HCT116 (cell line): Measurements from ENCODE around the gene ERBB3. TPM values are rescaled to one million over a fixed set of nuclear protein-coding genes. Genes with fewer than 3 reads are reported as not detected.

Experiments
- ATAC-seq: fragments of 200-7000 bp; cut with Tn5 transposase; 2 replicates; pipeline ENCODE4 v1.9.1; 2020; ENCODE audit warnings: mild to moderate bottlenecking, moderate library complexity
- BruUV-seq: library from RNA; stranded (reverse); fragments of 400-500 nt; replicated peaks from 2 replicates; lab custom pipeline; 2021; lab: Mats Ljungman, UMichigan
- CTCF ChIA-PET: fragments of 300-600 bp; sonication (Branson Sonifier 250); formaldehyde crosslinking; loops from one replicate; lab custom pipeline; 2021; ENCODE audit warnings: antibody characterized with exemption; lab: Charles Lee
- POLR2A ChIA-PET: fragments of 300-600, 350-600 bp; sonication (Branson Sonifier 250); formaldehyde crosslinking; loops from one replicate; lab custom pipeline; 2021; ENCODE audit warnings: antibody characterized with exemption; lab: Charles Lee
- RAD21 ChIA-PET, 2 experiments: fragments of 300-600 bp; sonication (Branson Sonifier 250); formaldehyde crosslinking; loops; one replicate each; lab custom pipeline; 2023; ENCODE audit warnings: low total read pairs in 2 of 2; ENCODE audit not compliant: uncharacterized antibody in 2 of 2, unreplicated experiment in 2 of 2, low non-redundant PET in 1 of 2; lab: Charles Lee
- DNase-seq: peaks from one replicate; pipeline ENCODE4 v3.0.0-alpha.2; 2010; ENCODE audit warnings: low read depth, low spot score
- H2AFZ ChIP-seq: fragments of 200-600 bp; shearing (Covaris generic), sonication (generic); 2 replicates; pipeline ENCODE4 v1.6.1; 2017; ENCODE audit warnings: low read depth, mixed run types, mixed read lengths, antibody characterized with exemption, low read length; ENCODE audit not compliant: poor library complexity, severe bottlenecking
- H3K27ac ChIP-seq: 2 replicates; pipeline ENCODE4 v1.5.1; 2012; ENCODE audit warnings: low read depth, low read length
- H3K27me3 ChIP-seq: fragments of 200-600 bp; sonication (generic); 2 replicates; pipeline ENCODE4 v1.6.1; 2016; ENCODE audit warnings: mixed run types, low read length, mixed read lengths; ENCODE audit not compliant: insufficient read depth
- H3K36me3 ChIP-seq, 2 experiments: fragments of 200-500 bp in 1 of 2; fragments of 200-600 bp in 1 of 2; sonication (Bioruptor generic) in 1 of 2; sonication (generic) in 1 of 2; 2 replicates each; pipeline versions ENCODE4 v1.5.1 to v1.6.1; 2014 to 2016; ENCODE audit warnings: low read length in 2 of 2, inconsistent platforms in 1 of 2, mixed read lengths in 1 of 2, mixed run types in 1 of 2; ENCODE audit not compliant: insufficient read depth in 2 of 2, control insufficient read depth in 1 of 2
- H3K4me1 ChIP-seq, 2 experiments: fragments of 200-600 bp in 1 of 2; sonication (generic) in 1 of 2; 2 replicates each; pipeline versions ENCODE4 v1.5.1 to v1.6.1; 2012 to 2017; ENCODE audit warnings: low read length in 2 of 2, inconsistent platforms in 1 of 2, mild to moderate bottlenecking in 1 of 2, mixed read lengths in 1 of 2, mixed run types in 1 of 2, moderate library complexity in 1 of 2; ENCODE audit not compliant: insufficient read depth in 2 of 2, control insufficient read depth in 1 of 2
- H3K4me2 ChIP-seq: fragments of 200-600 bp; sonication (generic); 2 replicates; pipeline ENCODE4 v1.6.1; 2017; ENCODE audit warnings: mixed run types, low read length, mixed read lengths
- H3K4me3 ChIP-seq, 2 experiments: fragments of 200-600 bp in 1 of 2; sonication (generic) in 1 of 2; replicated peaks in 1 of 2; 2 replicates each; pipeline ENCODE4 v1.5.1; 2011 to 2016; ENCODE audit warnings: low read length in 2 of 2, control low read depth in 1 of 2, low read depth in 1 of 2, mild to moderate bottlenecking in 1 of 2, mixed read lengths in 1 of 2, mixed run types in 1 of 2
- H3K79me2 ChIP-seq: fragments of 200-600 bp; sonication (generic); 2 replicates; pipeline ENCODE4 v1.6.1; 2017; ENCODE audit warnings: mild to moderate bottlenecking, mixed run types, low read length, moderate library complexity, mixed read lengths; ENCODE audit not compliant: insufficient read depth
- H3K9ac ChIP-seq: fragments of 200-600 bp; sonication (generic); 2 replicates; pipeline ENCODE4 v1.6.1; 2016; ENCODE audit warnings: low read length, mixed read lengths
- H3K9me2 ChIP-seq: fragments of 200-600 bp; sonication (generic), shearing (Covaris generic); 2 replicates; pipeline ENCODE4 v1.6.1; 2017; ENCODE audit warnings: mixed run types, mild to moderate bottlenecking, moderate library complexity; ENCODE audit not compliant: insufficient read depth
- H3K9me3 ChIP-seq, 2 experiments: fragments of 200-500 bp in 1 of 2; fragments of 200-600 bp in 1 of 2; sonication (Bioruptor generic) in 1 of 2; sonication (generic) in 1 of 2; 2 replicates each; pipeline ENCODE4 v1.6.1; 2014 to 2017; ENCODE audit warnings: low read length in 2 of 2, mixed read lengths in 2 of 2, inconsistent platforms in 1 of 2, low read depth in 1 of 2, mild to moderate bottlenecking in 1 of 2, mixed run types in 1 of 2, moderate library complexity in 1 of 2; ENCODE audit not compliant: control insufficient read depth in 1 of 2, insufficient read depth in 1 of 2
- H4K20me1 ChIP-seq: fragments of 200-600 bp; sonication (generic), shearing (Covaris generic); 2 replicates; pipeline ENCODE4 v1.6.1; 2017; ENCODE audit warnings: mixed run types, mild to moderate bottlenecking, moderate library complexity; ENCODE audit not compliant: insufficient read depth
- ATF3 ChIP-seq: IDR thresholded peaks from 2 replicates; pipeline ENCODE4 v1.6.1; 2012
- CBX3 ChIP-seq: IDR thresholded peaks from 2 replicates; pipeline ENCODE4 v1.6.1; 2012; ENCODE audit warnings: low read depth
- CEBPB ChIP-seq: IDR thresholded peaks from 2 replicates; pipeline ENCODE4 v1.6.1; 2012; ENCODE audit warnings: low read depth
- CTCF ChIP-seq, 3 experiments: fragments of 200-600 bp in 1 of 3; sonication (generic) in 1 of 3; IDR thresholded peaks in 2 of 3; conservative IDR thresholded peaks in 1 of 3; 2 replicates each; pipeline ENCODE4 v1.5.1; 2012 to 2017; ENCODE audit warnings: low read depth in 2 of 3, low read length in 2 of 3, antibody characterized with exemption in 1 of 3, borderline replicate concordance in 1 of 3, control low read depth in 1 of 3, mild to moderate bottlenecking in 1 of 3, mixed read lengths in 1 of 3, mixed run types in 1 of 3, moderate library complexity in 1 of 3; ENCODE audit not compliant: insufficient read depth in 1 of 3
- ELF1 ChIP-seq: IDR thresholded peaks from 2 replicates; pipeline ENCODE4 v1.6.1; 2012; ENCODE audit warnings: low read depth, borderline replicate concordance
- EZH2 ChIP-seq: fragments of 200-600 bp; sonication (generic); IDR thresholded peaks from 2 replicates; pipeline ENCODE4 v1.6.1; 2017; ENCODE audit warnings: antibody characterized with exemption, mixed run types
- EZH2phosphoT487 ChIP-seq: fragments of 200-600 bp; IDR thresholded peaks from 2 replicates; pipeline ENCODE4 v1.6.1; 2018; ENCODE audit warnings: antibody characterized with exemption, borderline replicate concordance
- FOSL1 ChIP-seq: IDR thresholded peaks from 2 replicates; pipeline ENCODE4 v1.6.1; 2012; ENCODE audit warnings: low read depth
- JUND ChIP-seq: IDR thresholded peaks from 2 replicates; pipeline ENCODE4 v1.6.1; 2012
- MAX ChIP-seq: IDR thresholded peaks from 2 replicates; pipeline ENCODE4 v1.6.1; 2012
- POLR2A ChIP-seq: IDR thresholded peaks from 2 replicates; pipeline ENCODE4 v1.7.0; 2011; ENCODE audit warnings: borderline replicate concordance; ENCODE audit not compliant: insufficient read depth, insufficient read length; ENCODE audit errors: extremely low read depth
- POLR2AphosphoS5 ChIP-seq: IDR thresholded peaks from 2 replicates; pipeline ENCODE4 v1.6.1; 2011; ENCODE audit warnings: mild to moderate bottlenecking, low read depth, low read length, moderate library complexity
- RAD21 ChIP-seq: IDR thresholded peaks from 2 replicates; pipeline ENCODE4 v1.6.1; 2012; ENCODE audit warnings: low read depth, mild to moderate bottlenecking
- REST ChIP-seq: IDR thresholded peaks from 2 replicates; pipeline ENCODE4 v1.6.1; 2012; ENCODE audit warnings: low read depth
- SIN3A ChIP-seq: IDR thresholded peaks from 2 replicates; pipeline ENCODE4 v1.6.1; 2012; ENCODE audit warnings: low read depth
- SRF ChIP-seq: IDR thresholded peaks from 2 replicates; pipeline ENCODE4 v1.6.1; 2012; ENCODE audit warnings: low read depth
- ZFX ChIP-seq: fragments of 450-650 bp; IDR thresholded peaks from 2 replicates; pipeline ENCODE4 v1.6.1; 2017
- ZNF274 ChIP-seq: fragments of 200-500 bp; sonication (Bioruptor generic); IDR thresholded peaks from 2 replicates; pipeline ENCODE4 v1.6.1; 2014; ENCODE audit warnings: mild to moderate bottlenecking, low read depth, low read length, inconsistent platforms
- intact Hi-C: fragments of 100-400 bp; cut with micrococcal nuclease; formaldehyde crosslinking; loops from 2 replicates; pipeline ENCODE4 v1.10.0; 2022
- total RNA-seq: library from RNA; stranded (reverse); gene quantifications from one replicate; pipeline ENCODE4 v1.2.1, GENCODE V29; 2021; ENCODE audit not compliant: unreplicated experiment

The ERBB3 gene
- total RNA-seq, 1 experiment from 2014 or later, result 39.7 TPM

GRCh38 chr12:56042843-56043242, 37.1 kb upstream of the ERBB3 start:
- intact Hi-C loops, result loop anchor here (5.0 kb wide), 1 partner anchor 111 kb away; the partner anchor contains the start of gene DGKA
- BruUV-seq, result no TSS peak
- RAD21 ChIA-PET, result no interaction called here
- H3K79me2 ChIP-seq, result peaks cover 23% of the 10 kb centered on the region
- POLR2A ChIA-PET, result no interaction called here
- CTCF ChIA-PET, result no interaction called here
- H3K9me2 ChIP-seq, result no peaks in the 10 kb centered on the region
- H3K27ac ChIP-seq, result peak overlapping the region; percentile 86
- peaks cover 14 to 31% of the 10 kb centered on the region in 2 experiments; a peak in 3 of 4 replicates for H3K36me3 ChIP-seq
- DNase-seq (no peak), ATAC-seq (no peak)
- no peaks in the 10 kb centered on the region for H3K27me3 ChIP-seq
- H3K4me1 ChIP-seq, result peaks cover 16 to 44% of the 10 kb centered on the region in 2 experiments
- no peak overlapping the region for H2AFZ ChIP-seq
- TF ChIP-seq MAX (no peak), SIN3A (no peak), ZFX (no peak), EZH2 (no peak), POLR2AphosphoS5 (no peak), ELF1 (no peak), ZNF274 (no peak), REST (no peak), FOSL1 (no peak), RAD21 (no peak), CBX3 (no peak), POLR2A (no peak), CEBPB (no peak), SRF (no peak), JUND (no peak), EZH2phosphoT487 (no peak), CTCF (IDR thresholded peaks at IDR 0.05 in 2 of 3, conservative IDR thresholded peaks at IDR 0.05 in 1 of 3; ENCODE audit: borderline replicate concordance in 1 of 3, insufficient read depth in 1 of 3, low read depth in 2 of 3, low read length in 2 of 3) (no peak), ATF3 (no peak)
- H3K9me3 ChIP-seq, result no peaks in the 10 kb centered on the region
- peaks cover 14% of the 10 kb centered on the region; the same call in 1 of the 2 replicates for H4K20me1 ChIP-seq
- peak overlapping the region; percentile 90 to 99 for H3K4me3 ChIP-seq
- peak overlapping the region; percentile 92 for H3K4me2 ChIP-seq
- H3K9ac ChIP-seq, result peak overlapping the region; percentile 79
